Loucy (cell line): ENCODE data around the gene CPOX.

Source experiments
- H2AFZ ChIP-seq: fragments of 200-600 bp; sonication (generic); 2 replicates; pipeline ENCODE4 v1.6.0; 2016; ENCODE audit warnings: antibody characterized with exemption, mild to moderate bottlenecking, low read length, moderate library complexity
- H3F3A ChIP-seq: fragments of 200-600 bp; 2 replicates; pipeline ENCODE4 v1.6.0; 2016; ENCODE audit warnings: antibody characterized with exemption, low read depth, mild to moderate bottlenecking
- H3K27me3 ChIP-seq: fragments of 200-600 bp; sonication (generic); 2 replicates; pipeline ENCODE4 v1.6.1; 2014; ENCODE audit warnings: low read length, mild to moderate bottlenecking; ENCODE audit not compliant: insufficient read depth, poor library complexity, severe bottlenecking
- H3K36me3 ChIP-seq: fragments of 200-600 bp; sonication (generic); 2 replicates; pipeline ENCODE4 v1.6.1; 2016; ENCODE audit warnings: low read length; ENCODE audit not compliant: insufficient read depth
- H3K4me1 ChIP-seq: fragments of 200-600 bp; sonication (generic); 2 replicates; pipeline ENCODE4 v1.5.1; 2014; ENCODE audit warnings: low read length, mild to moderate bottlenecking; ENCODE audit not compliant: insufficient read depth, poor library complexity, severe bottlenecking
- H3K4me2 ChIP-seq: fragments of 200-600 bp; sonication (generic); 2 replicates; pipeline ENCODE4 v1.6.0; 2014; ENCODE audit warnings: antibody characterized with exemption, low read length, low read depth, mild to moderate bottlenecking; ENCODE audit not compliant: poor library complexity, severe bottlenecking
- H3K4me3 ChIP-seq: fragments of 200-600 bp; sonication (generic); 2 replicates; pipeline ENCODE4 v1.5.1; 2014; ENCODE audit warnings: low read length, mild to moderate bottlenecking, mixed read lengths; ENCODE audit not compliant: poor library complexity, severe bottlenecking
- H3K79me2 ChIP-seq: fragments of 200-600 bp; sonication (generic); 2 replicates; pipeline ENCODE4 v1.6.1; 2014; ENCODE audit warnings: low read length; ENCODE audit not compliant: insufficient read depth
- H3K9ac ChIP-seq: fragments of 200-600 bp; sonication (generic); 2 replicates; pipeline ENCODE4 v1.6.0; 2014; ENCODE audit warnings: mild to moderate bottlenecking, low read depth, low read length, moderate library complexity; ENCODE audit not compliant: poor library complexity, severe bottlenecking
- H3K9me2 ChIP-seq: fragments of 200-600 bp; sonication (generic); replicated peaks from 2 replicates; pipeline ENCODE4 v1.6.1; 2016; ENCODE audit warnings: low read depth, low read length, mixed read lengths
- H3K9me3 ChIP-seq: fragments of 200-600 bp; sonication (generic); 2 replicates; pipeline ENCODE4 v1.6.1; 2014; ENCODE audit warnings: mild to moderate bottlenecking, antibody characterized with exemption, low read length, low read depth; ENCODE audit not compliant: insufficient read depth
- H4K20me1 ChIP-seq: fragments of 200-600 bp; sonication (generic); 2 replicates; pipeline ENCODE4 v1.6.0; 2014; ENCODE audit warnings: antibody characterized with exemption, low read length, mild to moderate bottlenecking; ENCODE audit not compliant: insufficient read depth, poor library complexity, severe bottlenecking
- CTCF ChIP-seq: fragments of 200-600 bp; sonication (generic); conservative IDR thresholded peaks from 2 replicates; pipeline ENCODE4 v1.5.1; 2014; ENCODE audit warnings: mild to moderate bottlenecking, antibody characterized with exemption, low read length
- EZH2phosphoT487 ChIP-seq: fragments of 200-600 bp; IDR thresholded peaks from 2 replicates; pipeline ENCODE4 v1.6.1; 2018; ENCODE audit warnings: antibody characterized with exemption, mild to moderate bottlenecking, moderate library complexity, borderline replicate concordance

The CPOX gene

GRCh38 chr3:98534168-98534567, 59.2 kb downstream of the CPOX start:
- no peaks in the 10 kb centered on the region for H3K4me1 ChIP-seq
- H3K4me3 ChIP-seq: no peak overlapping the region
- no peaks in the 10 kb centered on the region for H3K9me2 ChIP-seq
- H3K27me3 ChIP-seq: no peaks in the 10 kb centered on the region
- no peaks in the 10 kb centered on the region for H3K9me3 ChIP-seq
- no peaks in the 10 kb centered on the region for H3K79me2 ChIP-seq
- no peaks in the 10 kb centered on the region for H4K20me1 ChIP-seq
- no peak overlapping the region for H2AFZ ChIP-seq
- TF ChIP-seq CTCF (no peak), EZH2phosphoT487 (no peak)
- no peaks in the 10 kb centered on the region for H3F3A ChIP-seq
- no peak overlapping the region for H3K4me2 ChIP-seq
- no peak overlapping the region for H3K9ac ChIP-seq
- H3K36me3 ChIP-seq: no peaks in the 10 kb centered on the region

- no peaks in the 10 kb centered on the region for H3K27me3 ChIP-seq
- H3K4me2 ChIP-seq: no peak overlapping the region
- no peak overlapping the region for H3K9ac ChIP-seq
- H3K9me3 ChIP-seq: no peaks in the 10 kb centered on the region
- no peaks in the 10 kb centered on the region for H4K20me1 ChIP-seq
- TF ChIP-seq EZH2phosphoT487: no peak
- no peak for TF ChIP-seq CTCF
- H2AFZ ChIP-seq: no peak overlapping the region
- no peaks in the 10 kb centered on the region for H3K36me3 ChIP-seq
- H3K4me1 ChIP-seq: no peaks in the 10 kb centered on the region
- H3K9me2 ChIP-seq: no peaks in the 10 kb centered on the region
- H3K79me2 ChIP-seq: no peaks in the 10 kb centered on the region
- H3F3A ChIP-seq: no peaks in the 10 kb centered on the region
- H3K4me3 ChIP-seq: no peak overlapping the region
These were observed 60.5 kb downstream of the CPOX start for GRCh38 chr3:98532709-98533571.

- Histone ChIP-seq H3F3A (no peaks in the 10 kb centered on the region), H2AFZ (no peak overlapping the region), H3K4me1 (no peaks in the 10 kb centered on the region), H3K4me2 (no peak overlapping the region), H3K9me2 (no peaks in the 10 kb centered on the region), H3K36me3 (no peaks in the 10 kb centered on the region), H3K9ac (no peak overlapping the region), H4K20me1 (no peaks in the 10 kb centered on the region), H3K4me3 (no peak overlapping the region), H3K79me2 (no peaks in the 10 kb centered on the region), H3K27me3 (no peaks in the 10 kb centered on the region), H3K9me3 (no peaks in the 10 kb centered on the region)
- TF ChIP-seq EZH2phosphoT487 (no peak), CTCF (no peak)
These were observed 61.2 kb downstream of the CPOX start for GRCh38 chr3:98532275-98532637.
